Measurements from ENCODE around the gene TMEM69. TPM values are rescaled to one million over a fixed set of nuclear protein-coding genes. Genes with fewer than 3 reads are reported as not detected.

TMEM69 gene
- polyA plus RNA-seq, 3 donors: 27.6 to 43.4 (median 36.2) TPM

GRCh38 chr1:45667321-45668111 is 20.5 kb upstream of the TMEM69 start:
- intact Hi-C loops (cut with micrococcal nuclease): no loop called here
- no peaks in the 10 kb centered on the region for H3K27me3 Mint-ChIP-seq (ENCODE audit: low read depth in 3 of 3)
- TF ChIP-seq, protein P1, sequence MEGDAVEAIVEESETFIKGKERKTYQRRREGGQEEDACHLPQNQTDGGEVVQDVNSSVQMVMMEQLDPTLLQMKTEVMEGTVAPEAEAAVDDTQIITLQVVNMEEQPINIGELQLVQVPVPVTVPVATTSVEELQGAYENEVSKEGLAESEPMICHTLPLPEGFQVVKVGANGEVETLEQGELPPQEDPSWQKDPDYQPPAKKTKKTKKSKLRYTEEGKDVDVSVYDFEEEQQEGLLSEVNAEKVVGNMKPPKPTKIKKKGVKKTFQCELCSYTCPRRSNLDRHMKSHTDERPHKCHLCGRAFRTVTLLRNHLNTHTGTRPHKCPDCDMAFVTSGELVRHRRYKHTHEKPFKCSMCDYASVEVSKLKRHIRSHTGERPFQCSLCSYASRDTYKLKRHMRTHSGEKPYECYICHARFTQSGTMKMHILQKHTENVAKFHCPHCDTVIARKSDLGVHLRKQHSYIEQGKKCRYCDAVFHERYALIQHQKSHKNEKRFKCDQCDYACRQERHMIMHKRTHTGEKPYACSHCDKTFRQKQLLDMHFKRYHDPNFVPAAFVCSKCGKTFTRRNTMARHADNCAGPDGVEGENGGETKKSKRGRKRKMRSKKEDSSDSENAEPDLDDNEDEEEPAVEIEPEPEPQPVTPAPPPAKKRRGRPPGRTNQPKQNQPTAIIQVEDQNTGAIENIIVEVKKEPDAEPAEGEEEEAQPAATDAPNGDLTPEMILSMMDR (IDR thresholded peaks at IDR 0.05): no peak
- peaks cover 100% of the 10 kb centered on the region for H3K79me2 ChIP-seq (ENCODE audit: insufficient read depth, low read length)
- no peaks in the 10 kb centered on the region for H3K9me3 ChIP-seq (replicated peaks in 1 of 2; ENCODE audit: control insufficient read depth in 1 of 2, insufficient read depth in 1 of 2, low read length in 2 of 2)
- H3K9ac ChIP-seq (ENCODE audit: insufficient read depth, low read length, poor library complexity, severe bottlenecking): no peak overlapping the region
- H3K36me3 ChIP-seq (replicated peaks in 1 of 2; ENCODE audit: control insufficient read depth in 1 of 2, insufficient read depth in 2 of 2, low read length in 2 of 2): peaks cover 2 to 38% of the 10 kb centered on the region in 2 donors
- WGBS (ENCODE audit: insufficient coverage): 100% methylated on average over 1 of the region's 8 CpGs
- H3K4me3 ChIP-seq (replicated peaks in 1 of 3; ENCODE audit: low read depth in 2 of 3, low read length in 3 of 3): no peak overlapping the region
- H3K36me3 Mint-ChIP-seq: peaks cover 18 to 22% of the 10 kb centered on the region in 2 donors
- H3K4me1 ChIP-seq (ENCODE audit: control insufficient read depth in 1 of 2, insufficient read depth in 2 of 2, low read length in 2 of 2): peaks cover 0 to 5% of the 10 kb centered on the region in 2 donors
- no peak for DNase-seq
- peaks cover 99% of the 10 kb centered on the region for H4K20me1 ChIP-seq (ENCODE audit: insufficient read depth, low read length)
- no peaks in the 10 kb centered on the region for H3K9me3 Mint-ChIP-seq
- H3K27me3 ChIP-seq (ENCODE audit: control insufficient read depth in 2 of 2, insufficient read depth in 2 of 2, low read length in 2 of 2): no peaks in the 10 kb centered on the region
- H3K4me2 ChIP-seq (replicated peaks; ENCODE audit: extremely low read depth, low read length, poor library complexity, severe bottlenecking): no peak overlapping the region
- no peak overlapping the region for H3K27ac ChIP-seq (ENCODE audit: low read depth in 1 of 2, low read length in 2 of 2)
- H3K4me1 Mint-ChIP-seq: peaks cover 16% of the 10 kb centered on the region
- H3K4me3 Mint-ChIP-seq: no peak overlapping the region
- no peak overlapping the region for H2AFZ ChIP-seq (ENCODE audit: insufficient read depth, low read depth, low read length, poor library complexity, severe bottlenecking)
- peak overlapping the region in 4 of 7 donors; percentile 20 to 73 (median 60) for H3K27ac Mint-ChIP-seq

- peaks cover 99% of the 10 kb centered on the region for H4K20me1 ChIP-seq (ENCODE audit: insufficient read depth, low read length)
- peaks cover 2 to 42% of the 10 kb centered on the region in 2 donors for H3K36me3 ChIP-seq (replicated peaks in 1 of 2; ENCODE audit: control insufficient read depth in 1 of 2, insufficient read depth in 2 of 2, low read length in 2 of 2)
- H3K4me1 ChIP-seq (ENCODE audit: control insufficient read depth in 1 of 2, insufficient read depth in 2 of 2, low read length in 2 of 2): peaks cover 0 to 5% of the 10 kb centered on the region in 2 donors
- intact Hi-C loops (cut with micrococcal nuclease): no loop called here
- no peaks in the 10 kb centered on the region for H3K27me3 ChIP-seq (ENCODE audit: control insufficient read depth in 2 of 2, insufficient read depth in 2 of 2, low read length in 2 of 2)
- DNase-seq: no peak
- H3K4me3 ChIP-seq (replicated peaks in 1 of 3; ENCODE audit: low read depth in 2 of 3, low read length in 3 of 3): no peak overlapping the region
- no peak overlapping the region for H3K4me3 Mint-ChIP-seq
- peaks cover 20% of the 10 kb centered on the region for H3K4me1 Mint-ChIP-seq
- H3K27ac ChIP-seq (ENCODE audit: low read depth in 1 of 2, low read length in 2 of 2): no peak overlapping the region
- peak overlapping the region in 2 of 7 donors; percentile 10 to 20 for H3K27ac Mint-ChIP-seq
- TF ChIP-seq, protein P1 (IDR thresholded peaks at IDR 0.05): no peak
- H3K79me2 ChIP-seq (ENCODE audit: insufficient read depth, low read length): peaks cover 100% of the 10 kb centered on the region
- no peak overlapping the region for H2AFZ ChIP-seq (ENCODE audit: insufficient read depth, low read depth, low read length, poor library complexity, severe bottlenecking)
- H3K36me3 Mint-ChIP-seq: peaks cover 19 to 21% of the 10 kb centered on the region in 2 donors
- H3K4me2 ChIP-seq (replicated peaks; ENCODE audit: extremely low read depth, low read length, poor library complexity, severe bottlenecking): no peak overlapping the region
- no peaks in the 10 kb centered on the region for H3K27me3 Mint-ChIP-seq (ENCODE audit: low read depth in 3 of 3)
- no peaks in the 10 kb centered on the region for H3K9me3 Mint-ChIP-seq
- no peaks in the 10 kb centered on the region for H3K9me3 ChIP-seq (replicated peaks in 1 of 2; ENCODE audit: control insufficient read depth in 1 of 2, insufficient read depth in 1 of 2, low read length in 2 of 2)
- H3K9ac ChIP-seq (ENCODE audit: insufficient read depth, low read length, poor library complexity, severe bottlenecking): no peak overlapping the region
- 100% methylated on average over 1 of the region's 4 CpGs for WGBS (ENCODE audit: insufficient coverage)
These were observed 19.5 kb upstream of the TMEM69 start for GRCh38 chr1:45668526-45668925.

All from CD14-positive monocyte (primary cell).